HepG2 (cell line): ENCODE data around the gene RABL6. TPM values are rescaled to one million over a fixed set of nuclear protein-coding genes. Genes with fewer than 3 reads are reported as not detected.

ENCODE experiments used
- BHLHE40 ChIP-seq: IDR thresholded peaks from 2 replicates; pipeline ENCODE4 v1.6.1; 2011; ENCODE audit warnings: low read length, improper control_type of control experiment
- CSRNP1 ChIP-seq: sonication (generic); formaldehyde crosslinking; IDR thresholded peaks from 2 replicates; pipeline ENCODE4 v1.8.1; 2023; ENCODE audit warnings: mild to moderate bottlenecking, missing genetic modification reagents
- FOXJ3 ChIP-seq: sonication (generic); formaldehyde crosslinking; IDR thresholded peaks from 2 replicates; pipeline ENCODE4 v1.4.0; 2020; ENCODE audit warnings: missing genetic modification reagents, mild to moderate bottlenecking, borderline replicate concordance
- GABPB1 ChIP-seq: IDR thresholded peaks from 2 replicates; pipeline ENCODE4 v1.6.1; 2016; ENCODE audit warnings: mild to moderate bottlenecking, missing genetic modification reagents, moderate library complexity, missing compliant biosample characterization
- MATR3 ChIP-seq: sonication (generic); formaldehyde crosslinking; IDR thresholded peaks from 2 replicates; pipeline ENCODE4 v1.4.0; 2020; ENCODE audit warnings: missing genetic modification reagents
- MNT ChIP-seq: fragments of 450-650 bp; IDR thresholded peaks from 2 replicates; pipeline ENCODE4 v1.6.1; 2016
- MTA1 ChIP-seq: sonication (generic); formaldehyde crosslinking; IDR thresholded peaks from 2 replicates; pipeline ENCODE4 v1.4.0; 2020; ENCODE audit warnings: missing genetic modification reagents, mild to moderate bottlenecking, borderline replicate concordance
- PAX8 ChIP-seq: sonication (generic); formaldehyde crosslinking; IDR thresholded peaks from 2 replicates; pipeline ENCODE4 v1.8.0; 2022; ENCODE audit warnings: mild to moderate bottlenecking, missing genetic modification reagents, borderline replicate concordance
- PBX2 ChIP-seq: IDR thresholded peaks from 2 replicates; pipeline ENCODE4 v1.6.1; 2016; ENCODE audit warnings: control low read depth
- POLR2AphosphoS2 ChIP-seq: IDR thresholded peaks from 2 replicates; pipeline ENCODE4 v1.6.1; 2011; ENCODE audit warnings: low read depth, low read length, improper control_type of control experiment
- SP4 ChIP-seq: sonication (generic); formaldehyde crosslinking; IDR thresholded peaks from 2 replicates; pipeline ENCODE4 v1.8.1; 2023; ENCODE audit warnings: mild to moderate bottlenecking, missing genetic modification reagents
- U2AF1 ChIP-seq: fragments of 200-400 bp; formaldehyde crosslinking; optimal IDR thresholded peaks from 2 replicates; pipeline ENCODE3; 2017; ENCODE audit warnings: mild to moderate bottlenecking, low read depth, low read length
- ZBTB1 ChIP-seq: sonication (generic); formaldehyde crosslinking; IDR thresholded peaks from 2 replicates; pipeline ENCODE4 v1.4.0; 2020; ENCODE audit warnings: missing genetic modification reagents, borderline replicate concordance
- ZNF329 ChIP-seq: sonication (generic); formaldehyde crosslinking; IDR thresholded peaks from 2 replicates; pipeline ENCODE4 v1.9.0; 2021; ENCODE audit warnings: low read depth, mild to moderate bottlenecking, missing genetic modification reagents
- ZNF337 ChIP-seq: sonication (generic); formaldehyde crosslinking; IDR thresholded peaks from 2 replicates; pipeline ENCODE4 v1.5.1; 2020; ENCODE audit warnings: missing genetic modification reagents, low read depth, mild to moderate bottlenecking, borderline replicate concordance
- ZZZ3 ChIP-seq: sonication (generic); formaldehyde crosslinking; IDR thresholded peaks from 2 replicates; pipeline ENCODE4 v1.4.0; 2020; ENCODE audit warnings: missing genetic modification reagents, mild to moderate bottlenecking, borderline replicate concordance
- polyA plus RNA-seq, 8 experiments: library from polyadenylated mRNA; depleted of rRNA in 3 of 8; stranded (reverse) in 7 of 8; unstranded in 1 of 8; fragments of >200 nt; fragmentation: Illumina TruSeq in 4 of 8; extraction: Trizol in 4 of 8; gene quantifications; 2 replicates each; pipeline versions ENCODE4 v1.2.1 to v1.2.3, GENCODE V29; 2011 to 2016; ENCODE audit warnings: low read depth in 4 of 8, missing spikeins in 1 of 8, mixed read lengths in 1 of 8; ENCODE audit not compliant: insufficient read depth in 1 of 8
- total RNA-seq, 5 experiments: library from RNA; depleted of rRNA; stranded (reverse); fragments of >200 nt; fragmentation: Illumina TruSeq; extraction: Trizol; gene quantifications; 2 replicates each; pipeline ENCODE4 v1.2.3, GENCODE V29; 2016; ENCODE audit warnings: low read depth in 1 of 5
- TF ChIP-seq, protein P1 (sequence below): sonication (generic); formaldehyde crosslinking; IDR thresholded peaks from 2 replicates; pipeline ENCODE4 v1.8.0; 2022; ENCODE audit warnings: mild to moderate bottlenecking, missing genetic modification reagents; ENCODE audit not compliant: insufficient replicate concordance
- TF ChIP-seq, protein P2 (sequence below): sonication (generic); formaldehyde crosslinking; IDR thresholded peaks from 2 replicates; pipeline ENCODE4 v1.9.0; 2021; ENCODE audit warnings: missing genetic modification reagents, borderline replicate concordance
- TF ChIP-seq, protein P3 (sequence below): sonication (generic); formaldehyde crosslinking; IDR thresholded peaks from 2 replicates; pipeline ENCODE4 v1.4.0; 2020; ENCODE audit warnings: missing genetic modification reagents, borderline replicate concordance

Gene RABL6
- total and polyA plus RNA-seq, 2 of the 13 experiments (the other 11 are each of a cell fraction or from before 2014, with no cell fraction given): 81.5 to 125 TPM

GRCh38 chr9:136886610-136887597 lies 79.2 kb downstream of the RABL6 start (continued):
- TF ChIP-seq, protein P1, sequence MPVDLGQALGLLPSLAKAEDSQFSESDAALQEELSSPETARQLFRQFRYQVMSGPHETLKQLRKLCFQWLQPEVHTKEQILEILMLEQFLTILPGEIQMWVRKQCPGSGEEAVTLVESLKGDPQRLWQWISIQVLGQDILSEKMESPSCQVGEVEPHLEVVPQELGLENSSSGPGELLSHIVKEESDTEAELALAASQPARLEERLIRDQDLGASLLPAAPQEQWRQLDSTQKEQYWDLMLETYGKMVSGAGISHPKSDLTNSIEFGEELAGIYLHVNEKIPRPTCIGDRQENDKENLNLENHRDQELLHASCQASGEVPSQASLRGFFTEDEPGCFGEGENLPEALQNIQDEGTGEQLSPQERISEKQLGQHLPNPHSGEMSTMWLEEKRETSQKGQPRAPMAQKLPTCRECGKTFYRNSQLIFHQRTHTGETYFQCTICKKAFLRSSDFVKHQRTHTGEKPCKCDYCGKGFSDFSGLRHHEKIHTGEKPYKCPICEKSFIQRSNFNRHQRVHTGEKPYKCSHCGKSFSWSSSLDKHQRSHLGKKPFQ: peak; percentile 61
- TF ChIP-seq PBX2 (CRISPR knock-in tag): no peak
- peak; percentile 24 for TF ChIP-seq U2AF1
- TF ChIP-seq ZNF329 (CRISPR knock-in tag): peak; percentile 74; the same call in 1 of the 2 replicates
- TF ChIP-seq CSRNP1 (CRISPR knock-in tag): peak; percentile 48; the same call in 1 of the 2 replicates
- TF ChIP-seq, protein P2, sequence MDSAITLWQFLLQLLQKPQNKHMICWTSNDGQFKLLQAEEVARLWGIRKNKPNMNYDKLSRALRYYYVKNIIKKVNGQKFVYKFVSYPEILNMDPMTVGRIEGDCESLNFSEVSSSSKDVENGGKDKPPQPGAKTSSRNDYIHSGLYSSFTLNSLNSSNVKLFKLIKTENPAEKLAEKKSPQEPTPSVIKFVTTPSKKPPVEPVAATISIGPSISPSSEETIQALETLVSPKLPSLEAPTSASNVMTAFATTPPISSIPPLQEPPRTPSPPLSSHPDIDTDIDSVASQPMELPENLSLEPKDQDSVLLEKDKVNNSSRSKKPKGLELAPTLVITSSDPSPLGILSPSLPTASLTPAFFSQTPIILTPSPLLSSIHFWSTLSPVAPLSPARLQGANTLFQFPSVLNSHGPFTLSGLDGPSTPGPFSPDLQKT (CRISPR knock-in tag): no peak
- no peak for TF ChIP-seq ZZZ3
- peak; percentile 16; the same call in 1 of the 2 replicates for TF ChIP-seq ZBTB1
- TF ChIP-seq, protein P3, sequence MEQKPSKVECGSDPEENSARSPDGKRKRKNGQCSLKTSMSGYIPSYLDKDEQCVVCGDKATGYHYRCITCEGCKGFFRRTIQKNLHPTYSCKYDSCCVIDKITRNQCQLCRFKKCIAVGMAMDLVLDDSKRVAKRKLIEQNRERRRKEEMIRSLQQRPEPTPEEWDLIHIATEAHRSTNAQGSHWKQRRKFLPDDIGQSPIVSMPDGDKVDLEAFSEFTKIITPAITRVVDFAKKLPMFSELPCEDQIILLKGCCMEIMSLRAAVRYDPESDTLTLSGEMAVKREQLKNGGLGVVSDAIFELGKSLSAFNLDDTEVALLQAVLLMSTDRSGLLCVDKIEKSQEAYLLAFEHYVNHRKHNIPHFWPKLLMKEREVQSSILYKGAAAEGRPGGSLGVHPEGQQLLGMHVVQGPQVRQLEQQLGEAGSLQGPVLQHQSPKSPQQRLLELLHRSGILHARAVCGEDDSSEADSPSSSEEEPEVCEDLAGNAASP (CRISPR knock-in tag): peak; percentile 41; the same call in 1 of the 2 replicates
- TF ChIP-seq GABPB1 (CRISPR knock-in tag): peak; percentile 58
- no peak for TF ChIP-seq POLR2AphosphoS2
- TF ChIP-seq PAX8: no peak; the same call in 1 of the 2 replicates
- TF ChIP-seq MNT: no peak
- TF ChIP-seq BHLHE40: no peak
- no peak for TF ChIP-seq FOXJ3 (CRISPR knock-in tag)
- TF ChIP-seq SP4 (CRISPR knock-in tag): no peak
- peak; percentile 65 for TF ChIP-seq MTA1
- no peak for TF ChIP-seq MATR3 (CRISPR knock-in tag)
- TF ChIP-seq ZNF337 (CRISPR knock-in tag): no peak
